Measurements from ENCODE around the gene ZFHX3.

ZFHX3 gene

DNA sequence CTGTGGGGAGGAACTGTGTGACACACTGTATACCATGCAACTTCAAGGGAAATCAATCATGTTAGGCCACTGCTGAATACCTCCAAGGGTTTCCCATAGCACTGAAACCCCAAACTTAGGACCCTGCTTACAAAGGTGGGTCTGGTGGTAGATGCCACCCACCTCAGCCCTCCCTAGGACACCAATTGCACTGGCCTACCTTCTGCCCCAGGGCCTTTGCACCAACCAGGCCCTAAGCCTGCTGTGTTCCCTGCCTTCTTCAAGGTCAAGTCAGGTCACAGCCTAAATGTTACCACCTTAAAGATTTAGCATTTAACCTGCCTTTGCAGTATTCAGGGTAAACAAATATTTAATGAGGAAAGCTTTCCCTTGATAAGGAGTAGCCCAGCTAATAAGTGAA, 185.8 kb downstream of the ZFHX3 start:
- DNase-seq = no peak

DNA sequence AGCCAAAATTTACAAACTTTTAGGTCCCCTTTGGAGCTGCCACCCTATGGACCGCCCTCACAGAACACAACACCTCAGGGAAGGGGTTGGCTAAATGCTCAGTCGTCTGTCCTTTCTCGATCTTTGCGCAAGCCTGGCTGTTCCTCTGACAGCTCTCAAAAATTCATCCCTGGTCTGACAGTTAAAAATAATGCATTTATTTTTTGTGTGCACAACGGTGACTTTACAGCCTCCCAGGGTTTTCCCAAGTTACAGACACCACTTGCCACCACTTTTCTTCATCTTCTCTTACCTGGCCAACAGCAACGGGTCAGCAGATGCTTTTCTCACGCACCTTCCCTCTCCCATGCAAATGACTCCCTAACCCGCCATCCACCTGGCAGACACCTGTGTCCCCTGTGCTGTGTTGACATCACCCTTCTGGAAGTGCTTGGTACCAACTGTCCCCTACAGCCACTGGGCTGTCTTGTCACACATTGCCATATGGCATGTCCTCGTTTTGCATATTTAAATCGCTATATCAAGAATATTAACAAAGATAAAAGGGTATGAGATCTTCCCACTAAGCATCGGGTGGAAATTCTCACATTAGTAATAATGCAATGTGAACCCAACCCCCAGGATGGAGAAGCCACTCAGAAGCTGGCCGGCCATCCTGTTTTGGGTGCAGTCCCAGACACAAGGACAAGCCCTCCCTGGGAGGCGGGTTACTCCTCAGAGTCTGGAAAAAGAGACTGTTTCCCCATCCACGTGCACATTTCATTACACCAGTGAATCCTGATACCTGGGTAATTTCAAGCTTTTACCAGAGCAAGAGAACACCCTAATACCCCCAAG, 187.0 kb downstream of the ZFHX3 start:
- no peak for DNase-seq

DNA sequence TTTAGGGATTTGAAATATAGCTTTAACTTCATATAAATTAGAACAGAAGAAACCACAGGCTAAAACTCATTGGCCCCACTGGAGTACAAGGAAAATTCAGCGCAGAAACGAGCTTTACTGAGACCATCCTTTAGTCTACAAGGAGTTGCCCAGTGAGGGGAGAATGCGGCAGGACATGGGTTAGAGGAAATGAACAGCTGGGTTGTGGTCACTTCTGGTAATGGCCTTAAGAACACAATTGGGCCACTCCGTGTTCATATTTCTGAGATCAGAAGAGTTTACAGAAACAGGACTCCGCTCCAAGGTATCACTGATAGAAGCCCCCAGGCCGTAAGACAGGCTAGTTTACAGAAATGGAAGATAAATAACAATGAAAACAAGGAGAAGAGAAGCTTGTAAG, 188.3 kb downstream of the ZFHX3 start:
- DNase-seq = no peak

DNA sequence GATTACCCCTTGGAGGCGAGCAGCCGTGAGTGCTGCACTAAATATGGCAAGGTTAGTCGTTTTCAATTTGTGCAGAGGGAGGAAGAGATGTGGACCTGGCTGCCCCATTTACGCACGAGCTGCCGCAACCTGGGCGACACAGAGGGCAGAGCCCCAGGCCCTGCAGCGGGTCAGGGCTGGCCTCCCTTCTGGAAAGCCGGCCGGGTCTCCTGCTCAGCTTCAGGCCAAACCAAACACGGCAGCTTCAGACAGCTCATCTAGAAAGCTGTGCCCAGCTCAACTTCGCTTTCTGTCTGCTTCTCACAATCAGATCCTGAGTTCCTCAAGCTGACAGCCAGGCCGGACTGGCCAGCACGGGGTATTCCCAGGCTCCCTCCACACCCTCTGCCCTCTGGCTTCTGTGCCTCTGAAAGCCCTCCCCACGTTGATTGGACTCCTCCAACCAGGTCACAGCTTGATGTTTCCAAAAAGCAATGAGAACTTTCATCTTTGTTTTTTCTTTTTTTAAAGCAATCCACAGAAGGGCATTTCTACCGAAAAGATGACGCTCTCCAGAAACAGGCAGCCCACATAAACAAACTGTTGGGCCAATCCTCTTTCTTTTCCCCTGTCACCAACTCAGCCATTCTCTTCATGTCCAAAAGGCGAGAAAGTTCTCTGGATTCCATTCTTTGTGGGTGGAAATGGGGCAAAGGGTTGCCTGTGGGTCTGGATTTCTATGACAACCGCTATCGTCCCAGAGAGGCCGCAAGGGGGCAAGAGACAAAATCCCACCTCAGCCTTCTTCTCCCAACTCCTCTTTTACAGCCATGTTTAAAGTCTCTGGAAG, 189.0 kb downstream of the ZFHX3 start:
- no peak for DNase-seq

DNA sequence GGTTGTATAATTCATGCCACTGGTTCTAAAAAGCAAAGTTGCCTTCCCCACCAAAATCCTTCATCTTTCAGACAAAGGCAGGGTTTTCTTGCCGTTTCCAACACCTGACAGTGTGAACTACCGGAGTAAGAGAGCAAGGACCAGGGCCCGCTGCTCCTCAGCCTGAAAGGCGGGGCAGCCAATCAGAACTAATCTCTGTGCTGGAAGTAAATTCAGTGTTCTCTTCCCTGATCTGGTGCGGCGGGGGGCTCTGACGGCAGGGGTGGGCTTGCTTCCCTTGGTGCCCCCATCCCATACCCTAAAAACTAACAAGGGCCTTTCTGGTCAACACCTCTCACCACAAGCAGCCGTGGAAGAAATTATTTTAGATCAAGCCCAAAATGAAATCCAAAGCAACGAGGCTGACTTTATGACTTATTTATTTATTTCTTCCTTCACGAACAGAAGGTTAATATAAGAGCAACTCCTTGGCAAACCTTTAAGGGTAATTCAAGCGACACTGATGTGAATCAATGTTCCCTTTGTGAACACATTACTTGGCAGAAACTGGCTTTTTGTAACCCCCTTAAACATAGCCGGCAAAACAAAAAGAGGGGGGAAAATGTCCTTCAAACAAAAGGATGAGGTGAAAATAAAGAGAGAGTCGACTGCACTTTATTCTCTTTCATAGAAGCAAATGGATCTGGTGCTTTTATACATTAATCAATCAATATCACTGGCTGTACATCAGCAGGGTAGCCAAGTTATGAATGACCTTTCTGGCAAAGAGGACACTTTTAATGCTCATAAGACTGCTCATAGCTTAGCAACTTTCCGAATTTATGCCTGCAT, 189.9 kb downstream of the ZFHX3 start:
- no peak for DNase-seq

DNA sequence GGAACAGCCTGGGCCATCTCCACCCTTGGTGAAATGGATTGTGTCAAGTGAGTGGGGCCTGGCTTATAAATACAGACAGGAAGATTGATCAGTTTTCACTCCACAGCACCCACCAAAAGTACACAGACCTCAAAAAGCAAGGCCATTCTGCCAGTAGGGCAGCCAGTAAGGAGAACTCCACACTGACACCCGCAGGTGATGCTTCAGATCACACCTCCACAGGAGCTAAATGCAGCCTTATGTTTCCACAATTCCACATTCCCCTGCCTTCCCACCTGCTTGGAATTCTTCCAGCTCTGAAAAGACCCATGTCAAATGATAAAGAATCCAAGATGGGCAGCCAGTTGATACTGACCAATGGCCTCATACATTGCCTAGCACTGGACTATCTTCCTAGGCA, 191.1 kb downstream of the ZFHX3 start:
- DNase-seq = no peak

DNA sequence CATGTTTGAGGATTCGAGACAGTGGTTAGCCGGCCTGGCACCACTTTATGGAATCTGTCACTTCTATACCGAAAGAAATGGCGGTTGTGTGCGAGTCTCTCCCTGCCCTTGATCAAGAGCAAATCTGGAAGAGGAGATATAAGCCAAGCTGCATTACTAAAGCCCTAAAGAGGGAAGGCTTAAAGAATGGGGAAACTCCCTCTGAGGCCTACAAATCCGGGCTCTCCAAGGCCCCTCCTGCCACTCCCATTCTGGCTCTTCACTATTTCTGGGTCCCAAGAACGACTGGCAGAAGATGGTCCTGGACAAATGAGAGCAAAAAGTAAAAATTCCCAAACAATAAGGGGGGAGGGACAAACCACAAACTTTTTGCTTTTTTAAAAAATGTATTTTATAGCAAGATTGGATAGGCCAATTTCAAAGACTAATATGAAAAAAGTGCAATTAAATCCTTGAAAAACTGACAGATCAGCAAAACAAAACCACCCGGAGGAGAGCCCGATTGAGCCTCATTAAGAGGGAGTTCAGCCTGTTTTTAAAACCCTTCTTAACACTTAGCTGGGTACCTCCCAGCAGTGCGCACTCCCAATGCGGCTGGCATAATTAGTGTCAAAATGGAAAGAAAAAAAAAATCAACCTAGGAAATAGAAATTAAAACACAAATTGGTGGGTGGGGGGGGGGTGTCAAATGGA, 193.5 kb downstream of the ZFHX3 start:
- DNase-seq = no peak

DNA sequence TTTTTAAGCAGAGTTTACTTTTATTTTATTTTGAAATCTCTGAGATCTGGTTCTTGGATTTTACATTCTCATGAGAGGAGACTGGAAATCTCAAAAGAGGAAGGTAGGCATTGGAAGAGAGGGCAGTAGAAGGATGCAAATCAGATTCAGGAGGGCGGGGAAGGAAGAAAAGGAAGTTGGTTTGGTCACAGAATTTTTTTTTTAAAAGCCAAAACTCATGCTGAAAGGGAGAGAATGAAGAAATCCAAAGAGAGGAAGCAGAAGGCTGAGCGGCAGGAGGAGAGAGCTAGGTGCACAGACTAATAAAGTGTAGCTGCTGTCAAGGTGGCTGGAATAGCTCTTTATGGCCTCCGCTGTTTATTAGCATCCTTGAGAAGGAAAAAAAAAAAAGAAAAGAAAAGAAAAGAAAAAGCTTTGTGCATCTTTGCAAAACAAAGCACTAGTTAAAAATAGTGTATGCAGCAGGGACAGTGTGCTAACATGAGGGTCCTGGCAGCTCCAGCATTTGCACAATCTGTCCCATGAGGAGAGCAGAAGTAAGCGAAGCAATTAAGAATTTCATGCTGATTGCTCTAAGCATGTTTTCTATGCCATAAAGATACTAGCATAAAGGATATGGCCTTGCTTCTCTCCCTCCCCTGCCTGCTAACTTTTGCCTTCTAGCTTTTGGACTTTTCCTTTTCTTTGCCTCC, 194.2 kb downstream of the ZFHX3 start:
- DNase-seq = no peak

DNA sequence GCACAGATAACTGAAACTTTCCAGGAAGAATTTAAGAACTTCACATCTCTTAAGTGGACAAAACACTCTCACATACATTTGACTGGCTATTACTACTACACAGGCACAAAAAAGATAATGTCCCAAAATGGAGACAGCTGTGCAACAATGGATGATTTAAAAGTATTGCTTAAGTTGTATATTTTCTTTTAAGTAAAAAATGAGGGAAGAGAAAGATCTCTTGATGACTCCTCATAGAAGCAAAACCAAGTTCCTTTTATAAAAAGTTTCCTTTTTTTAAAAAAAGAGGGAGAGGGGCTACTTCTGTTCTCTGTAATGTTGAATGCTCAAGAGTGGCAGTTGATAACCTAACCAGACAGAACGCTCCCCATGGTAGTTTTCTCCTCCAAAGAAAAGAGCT, 195.5 kb downstream of the ZFHX3 start:
- no peak for DNase-seq

DNA sequence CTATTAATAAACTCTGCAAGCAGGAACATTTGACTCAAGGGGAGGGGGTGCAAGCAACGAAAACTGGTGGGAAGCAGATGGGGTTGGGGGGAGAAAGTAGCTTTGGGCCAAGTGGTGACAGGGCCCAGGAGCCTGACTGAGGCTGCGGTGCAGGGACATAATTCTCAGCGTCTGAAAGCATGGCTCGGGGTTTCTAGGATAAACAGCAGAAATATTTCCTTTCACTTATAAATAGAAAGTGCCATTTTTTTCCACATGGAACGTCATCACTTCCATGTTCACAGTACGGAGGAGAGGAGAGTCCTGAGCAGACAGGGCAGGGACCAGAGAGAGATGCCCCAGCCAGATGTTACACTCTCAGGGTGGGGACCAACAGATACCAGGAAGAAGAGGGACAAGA, 197.1 kb downstream of the ZFHX3 start:
- no peak for DNase-seq

DNA sequence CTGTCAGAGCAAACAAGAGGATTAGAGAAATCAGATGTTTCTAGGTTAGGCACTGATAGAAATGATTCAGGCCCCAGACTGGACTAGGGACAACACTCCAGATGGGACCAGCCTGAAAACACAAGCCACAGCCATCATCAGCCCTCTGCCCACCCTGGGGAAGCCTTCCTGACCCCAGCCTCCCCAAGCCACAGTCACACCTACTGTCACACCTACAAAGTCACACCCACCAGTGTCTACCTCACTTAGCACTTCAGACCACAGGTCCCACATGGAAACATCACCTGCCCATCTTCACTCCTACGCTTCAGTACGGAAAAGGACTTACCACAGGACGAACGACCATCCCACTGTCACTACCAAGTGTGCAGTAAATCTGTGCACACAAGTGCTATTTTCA, 197.9 kb downstream of the ZFHX3 start:
- DNase-seq = no peak

DNA sequence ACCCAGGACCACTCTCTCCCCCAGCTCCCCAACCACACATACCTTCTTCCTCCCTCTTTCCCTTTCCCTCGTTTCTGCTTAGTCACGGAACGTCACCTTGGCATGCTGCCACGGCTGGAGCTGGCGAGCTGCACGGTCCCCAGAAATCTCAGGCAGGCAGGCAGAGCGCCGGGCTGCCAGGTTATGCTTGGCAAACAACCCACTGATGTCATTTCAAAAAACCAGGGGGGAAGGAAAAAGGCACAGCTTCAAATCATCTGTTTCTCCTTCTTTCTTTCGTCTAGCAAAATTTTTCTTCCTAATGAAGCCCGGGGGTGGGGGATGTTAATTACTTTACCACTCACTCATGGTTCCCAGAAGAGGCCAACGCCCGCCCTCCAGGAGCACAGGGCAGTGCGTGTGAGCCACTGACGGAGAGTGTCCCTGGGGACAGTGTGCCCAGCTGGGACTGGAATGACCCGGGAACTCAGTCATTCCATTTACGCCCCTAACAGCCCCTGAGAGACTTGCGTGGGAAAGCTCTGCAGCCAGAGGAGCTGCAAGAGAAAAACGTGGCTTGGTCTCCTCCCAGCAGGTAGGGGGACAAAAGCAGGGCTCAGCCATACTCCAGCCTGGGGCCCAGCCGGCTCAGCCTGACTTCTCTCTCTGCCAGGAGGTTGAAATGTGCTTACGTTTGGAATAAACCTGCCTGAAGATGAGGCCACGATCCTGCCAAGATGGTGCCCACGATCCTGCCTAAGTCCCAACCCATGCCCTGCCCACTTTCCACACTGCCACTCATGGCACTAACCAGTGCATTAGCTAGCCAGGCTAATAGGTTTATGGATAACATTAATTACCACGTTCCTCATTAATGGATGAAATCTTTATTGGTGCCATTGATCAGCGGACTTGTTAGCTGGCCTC, 198.9 kb downstream of the ZFHX3 start:
- DNase-seq = no peak

DNA sequence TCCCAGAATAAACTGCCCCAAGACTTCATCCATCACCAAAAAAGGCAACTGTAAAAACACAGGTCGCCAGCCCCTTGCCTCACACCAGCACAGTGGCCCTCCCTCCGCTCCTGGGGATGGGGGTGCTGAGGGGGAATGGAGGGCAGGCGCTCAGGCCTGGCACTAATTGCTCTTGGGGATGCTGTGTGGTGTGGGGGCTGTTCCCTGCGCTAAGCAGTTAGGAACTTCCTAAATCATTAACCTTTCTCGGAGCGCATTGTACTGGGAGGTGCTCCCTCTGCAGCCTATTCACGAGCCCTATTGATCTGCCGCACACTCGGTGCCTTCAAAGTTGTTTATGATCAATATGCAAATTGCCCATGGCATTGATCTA, 199.9 kb downstream of the ZFHX3 start:
- DNase-seq = no peak

DNA sequence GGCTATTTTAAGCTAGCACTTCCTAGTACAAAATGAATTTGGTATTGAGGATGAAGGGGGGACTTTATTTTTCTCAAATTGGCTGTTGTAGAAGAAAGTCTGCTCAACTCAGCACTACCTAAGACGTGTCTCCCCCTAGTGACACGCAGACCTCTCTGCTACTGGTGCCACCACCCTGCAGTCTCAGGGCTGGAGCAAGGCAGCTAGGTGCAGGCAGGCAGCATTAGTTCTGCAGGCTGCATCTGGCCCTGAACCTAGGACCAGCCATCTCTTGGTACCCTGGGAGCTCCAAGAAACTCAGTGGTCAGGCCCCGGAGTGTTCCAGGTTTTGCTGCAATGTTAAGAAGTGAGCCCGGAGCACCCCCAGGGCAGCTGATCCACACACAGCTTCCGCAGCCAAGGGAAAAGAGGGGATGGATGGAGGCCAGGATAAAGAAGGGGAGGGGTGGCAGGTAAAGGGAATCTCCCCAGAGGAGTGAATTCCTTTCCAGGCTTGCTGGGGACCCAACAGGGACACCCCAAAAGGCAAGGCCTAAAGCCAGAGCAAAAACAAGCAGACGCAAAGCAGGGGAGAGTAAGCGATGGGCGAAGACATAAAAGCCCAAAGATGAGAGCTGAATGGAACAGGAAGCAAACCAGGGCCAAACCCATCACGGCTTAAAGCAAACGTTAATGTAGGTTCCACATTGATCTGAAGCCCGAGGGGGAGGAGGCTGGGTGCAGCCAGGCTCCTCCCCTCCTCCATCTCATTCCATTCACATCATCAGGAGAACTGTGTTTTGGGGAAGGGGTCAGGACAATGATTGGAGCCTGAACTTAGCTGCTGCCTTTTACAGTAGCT, 200.5 kb downstream of the ZFHX3 start:
- DNase-seq = no peak

DNA sequence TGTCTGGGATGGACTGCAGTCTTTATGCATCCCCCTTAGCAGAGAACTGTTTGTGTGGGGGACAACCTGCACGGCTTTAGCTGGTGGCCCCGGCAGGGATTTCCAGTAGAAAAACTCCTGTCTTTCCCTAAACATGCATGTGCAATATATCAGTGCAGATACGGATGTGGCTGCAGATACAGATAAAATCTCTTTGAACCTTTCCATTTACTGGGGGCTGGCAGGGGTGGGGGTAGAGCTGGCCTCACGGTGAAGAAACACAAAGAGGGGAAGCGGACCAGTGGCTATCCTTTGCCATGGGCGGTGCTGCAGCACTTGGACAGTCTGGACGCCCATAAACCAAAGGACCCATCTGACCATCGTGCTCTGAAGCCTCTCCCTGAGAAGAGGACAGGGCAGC, 201.3 kb downstream of the ZFHX3 start:
- no peak for DNase-seq

DNA sequence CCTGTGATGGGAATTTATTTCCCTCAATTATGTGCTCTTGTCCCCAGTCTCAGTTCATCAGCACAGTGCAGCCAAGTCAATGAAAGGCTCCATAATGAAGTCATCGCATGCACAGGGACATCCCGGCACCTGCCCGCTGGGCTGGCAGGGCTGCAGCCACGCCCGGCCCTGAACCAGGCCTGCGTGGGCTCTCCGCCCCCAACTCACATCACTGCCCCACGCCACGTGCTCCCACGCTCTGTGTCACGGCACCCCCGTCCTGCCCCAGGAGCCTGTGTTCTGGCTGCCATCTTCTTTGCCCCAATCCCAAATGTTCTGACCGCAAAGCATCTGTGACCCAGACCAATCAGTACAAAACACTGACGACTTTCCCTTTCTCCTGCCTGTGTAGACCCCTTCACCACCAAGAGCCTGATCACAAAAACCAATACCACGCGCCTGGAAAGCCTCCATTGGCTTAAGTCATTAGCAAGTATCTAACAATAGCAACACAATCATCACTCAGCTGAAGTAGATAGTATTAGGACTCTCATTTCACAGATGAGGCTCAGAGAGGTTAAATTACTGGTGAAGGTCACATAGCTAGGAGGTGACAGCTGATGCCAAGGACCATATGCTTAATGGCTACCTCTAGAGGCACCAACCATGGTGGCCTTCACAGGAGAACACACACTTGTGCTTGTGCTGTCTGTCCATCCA, 202.5 kb downstream of the ZFHX3 start:
- DNase-seq = no peak

DNA sequence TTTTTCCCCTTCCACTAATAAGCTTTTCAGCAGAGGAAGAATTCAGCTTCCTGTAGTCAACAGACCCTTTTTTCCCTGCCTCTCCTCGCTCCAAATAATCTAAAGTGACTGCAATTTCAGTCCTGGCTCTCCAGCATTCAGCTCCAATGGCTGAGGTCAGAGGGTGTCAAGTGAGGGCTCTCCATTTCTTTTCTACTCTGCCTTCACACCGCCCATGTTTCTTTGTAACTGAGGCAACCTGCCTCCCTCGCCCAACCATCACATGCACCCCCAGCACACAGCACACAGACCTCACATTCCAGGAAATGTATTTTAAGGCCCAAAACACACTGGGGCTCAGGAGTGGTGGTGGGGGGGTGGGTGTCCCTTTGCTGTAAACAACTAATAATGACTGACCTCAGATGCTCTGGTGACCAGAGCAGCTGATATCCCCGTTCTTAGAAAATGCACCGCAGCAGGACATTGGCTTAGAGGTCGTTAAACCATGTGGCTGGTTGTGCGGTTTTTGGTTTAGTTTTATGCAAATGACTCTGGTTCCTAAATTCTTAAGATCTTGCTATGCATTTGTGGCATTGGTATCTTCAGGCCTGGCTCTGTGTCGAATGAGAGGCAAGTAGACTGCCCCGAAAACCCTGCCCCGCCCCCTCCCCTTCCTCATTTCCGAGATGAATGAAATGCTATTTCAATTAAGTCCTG, 203.6 kb downstream of the ZFHX3 start:
- DNase-seq = no peak

DNA sequence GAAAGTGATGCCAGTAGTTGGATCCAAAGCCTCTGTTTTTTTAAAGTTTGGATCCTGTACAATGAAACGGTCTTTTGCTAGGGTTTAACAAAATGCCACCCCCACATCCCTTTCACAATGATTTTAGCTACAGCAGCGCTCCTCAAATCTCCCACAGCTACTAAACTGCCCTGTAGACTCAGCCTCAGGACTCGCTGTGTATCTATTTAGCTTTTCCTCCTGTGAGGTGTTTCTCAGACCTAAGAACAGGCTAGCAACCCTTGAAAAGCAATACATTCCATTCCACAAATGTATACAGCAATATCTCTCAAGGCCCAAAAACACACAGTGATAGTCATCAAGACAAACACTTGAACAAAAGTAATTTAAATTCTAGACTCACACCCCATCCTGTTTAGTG, 206.4 kb downstream of the ZFHX3 start:
- no peak for DNase-seq

Measured in effector CD8-positive, alpha-beta T cell (primary cell).